CD4-positive, alpha-beta T cell treated with Interleukin-15 for 4 hours (primary cell): ENCODE measurements around the gene SLC29A2.
A peak's percentile ranks its signal among the peaks of the same experiment; 100 is the strongest.
"Not testable (repeated sequence)": the region's sequence is repeated elsewhere in the genome, so short reads cannot be mapped to it uniquely, and the experiment has no call there.

Experiments used
- DNase-seq: peaks from one replicate; pipeline ENCODE4 v3.0.0-alpha.2; 2020; ENCODE audit warnings: low spot score

Gene SLC29A2

DNA sequence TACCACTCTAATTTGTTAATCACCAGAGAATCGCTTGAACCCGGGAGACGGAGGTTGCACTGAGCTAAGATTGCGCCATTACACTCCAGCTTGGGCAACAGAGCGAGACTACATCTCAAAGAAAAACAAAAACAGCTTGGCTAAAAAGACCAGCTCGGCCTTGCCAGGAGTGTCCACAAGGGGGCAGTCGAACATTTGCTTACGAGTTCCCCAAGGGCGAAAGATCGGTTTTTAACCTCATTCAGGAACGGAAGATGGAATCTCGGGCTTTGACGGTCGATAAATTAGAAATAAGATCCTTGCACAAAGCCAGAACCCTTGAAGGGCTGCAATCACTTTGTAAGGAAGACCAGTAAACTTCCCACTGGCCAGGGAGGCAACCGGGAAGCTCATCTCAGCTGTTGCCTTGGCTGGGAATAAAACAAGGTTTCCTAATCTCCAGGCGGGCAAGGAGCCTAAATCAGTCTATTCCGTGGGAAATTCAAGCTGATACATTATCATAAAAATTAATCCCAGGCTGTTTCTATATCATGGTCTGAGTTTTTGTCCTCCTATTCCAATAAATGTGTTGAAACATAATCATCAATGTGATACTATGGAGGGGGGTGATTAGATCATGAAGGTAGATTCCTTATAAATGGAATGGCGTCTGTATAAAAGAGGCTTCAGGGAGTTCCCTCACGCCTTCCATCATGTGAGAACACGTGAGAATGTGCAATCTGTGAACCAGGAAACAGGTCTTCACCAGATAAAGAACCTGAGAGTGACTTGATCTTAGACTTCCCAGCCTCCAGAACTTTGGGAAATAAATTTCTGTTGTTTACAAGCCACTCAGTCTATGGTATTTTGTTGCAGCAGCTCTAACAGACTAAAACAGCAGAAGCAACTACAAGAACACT lies 14.9 kb upstream of the SLC29A2 start:
- peak; percentile 83 for DNase-seq

- not testable (repeated sequence) for DNase-seq
Measured at GRCh38 chr11:66384316-66384715, 12.8 kb upstream of the SLC29A2 start.

GRCh38 chr11:66380264-66380663 lies 8.7 kb upstream of the SLC29A2 start:
- DNase-seq = not testable (repeated sequence)

DNA sequence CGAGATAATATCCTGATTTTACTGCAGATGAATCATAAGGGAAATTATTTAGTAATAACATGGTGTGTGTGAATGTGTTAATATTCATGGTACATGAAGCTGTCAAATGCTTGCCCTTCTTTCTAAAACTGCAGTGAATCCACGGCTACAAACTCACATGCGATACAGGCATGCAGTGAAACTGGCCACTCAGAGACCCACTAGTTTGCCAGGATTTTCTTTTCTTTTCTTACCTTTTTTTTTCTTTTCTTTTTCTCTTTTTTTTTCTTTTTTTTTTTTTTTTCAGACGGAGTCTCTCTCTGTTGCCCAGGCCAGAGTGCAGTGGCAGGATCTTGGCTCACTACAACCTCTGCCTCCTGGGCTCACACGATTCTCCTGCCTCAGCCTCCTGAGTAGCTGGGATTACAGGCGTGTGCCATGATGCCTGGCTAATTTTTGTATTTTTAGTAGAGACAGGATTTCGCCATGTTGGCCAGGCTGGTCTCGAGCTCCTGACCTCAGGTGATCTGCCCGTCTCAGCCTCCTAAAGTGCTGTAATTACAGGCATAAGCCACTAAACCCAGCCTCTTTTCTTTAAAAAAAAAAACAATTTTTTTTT lies 2.2 kb upstream of the SLC29A2 start:
- not testable (repeated sequence) for DNase-seq

DNA sequence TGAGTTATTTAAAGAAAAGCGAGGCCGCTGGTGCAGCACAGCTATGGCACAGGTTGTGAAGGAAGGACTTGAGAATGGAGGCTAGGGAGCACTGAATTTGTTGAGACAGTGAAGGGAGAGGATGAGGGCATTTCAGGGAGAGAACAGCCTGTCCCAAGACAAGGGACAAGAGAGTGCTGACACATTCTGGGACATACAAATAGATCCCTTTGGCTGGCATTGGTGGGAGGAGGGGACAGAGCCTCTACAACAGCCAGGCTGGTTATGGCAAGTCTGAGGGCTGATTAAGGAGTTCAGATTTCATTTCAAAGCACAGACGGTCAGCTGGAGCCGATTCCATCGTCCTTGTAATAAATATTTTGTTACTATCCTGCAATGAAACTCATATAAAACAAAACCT lies 1.7 kb upstream of the SLC29A2 start:
- no peak for DNase-seq

DNA sequence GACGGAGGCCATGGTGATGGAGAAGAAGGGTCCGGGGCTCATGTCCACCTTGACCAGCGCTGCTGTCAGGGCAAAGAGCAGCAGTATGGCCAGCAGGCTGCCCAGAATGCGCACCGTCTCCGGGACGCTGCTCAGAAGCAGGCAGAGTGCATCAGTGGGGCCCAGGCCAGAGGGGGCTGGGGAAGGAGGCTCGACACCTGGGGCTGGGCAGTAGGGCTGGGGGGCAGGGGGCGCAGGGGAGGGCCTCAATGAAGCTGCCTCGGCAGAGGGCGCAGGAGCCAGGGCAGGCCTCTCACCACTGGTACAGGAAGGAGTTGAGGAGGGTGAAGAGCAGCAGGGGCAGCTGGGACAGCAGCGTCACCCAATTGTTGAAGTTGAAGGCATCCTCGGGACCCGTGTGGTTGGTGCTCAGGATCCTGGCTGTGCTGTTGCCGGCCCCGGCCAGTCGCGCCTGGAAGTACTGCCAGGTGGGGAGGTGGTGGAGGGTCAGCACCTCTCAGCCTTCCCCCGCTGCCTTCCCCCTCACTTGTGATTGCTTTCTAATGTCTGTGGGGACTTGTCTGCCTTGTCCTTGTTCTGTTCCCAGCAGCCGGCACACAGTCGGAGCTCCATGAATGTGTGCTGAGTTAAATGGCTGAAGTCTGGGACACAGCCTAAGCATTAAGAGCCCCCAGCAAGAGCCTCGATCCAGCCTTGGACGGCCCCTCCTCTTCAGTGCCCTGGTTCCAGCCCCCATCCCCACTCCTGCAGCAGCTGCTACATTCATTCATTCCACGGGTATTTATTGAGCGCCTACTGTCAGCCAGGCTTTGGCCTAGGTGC lies 2.3 kb downstream of the SLC29A2 start:
- no peak for DNase-seq

- DNase-seq = no peak
Measured at GRCh38 chr11:66368484-66368883, 3.1 kb downstream of the SLC29A2 start.

DNA sequence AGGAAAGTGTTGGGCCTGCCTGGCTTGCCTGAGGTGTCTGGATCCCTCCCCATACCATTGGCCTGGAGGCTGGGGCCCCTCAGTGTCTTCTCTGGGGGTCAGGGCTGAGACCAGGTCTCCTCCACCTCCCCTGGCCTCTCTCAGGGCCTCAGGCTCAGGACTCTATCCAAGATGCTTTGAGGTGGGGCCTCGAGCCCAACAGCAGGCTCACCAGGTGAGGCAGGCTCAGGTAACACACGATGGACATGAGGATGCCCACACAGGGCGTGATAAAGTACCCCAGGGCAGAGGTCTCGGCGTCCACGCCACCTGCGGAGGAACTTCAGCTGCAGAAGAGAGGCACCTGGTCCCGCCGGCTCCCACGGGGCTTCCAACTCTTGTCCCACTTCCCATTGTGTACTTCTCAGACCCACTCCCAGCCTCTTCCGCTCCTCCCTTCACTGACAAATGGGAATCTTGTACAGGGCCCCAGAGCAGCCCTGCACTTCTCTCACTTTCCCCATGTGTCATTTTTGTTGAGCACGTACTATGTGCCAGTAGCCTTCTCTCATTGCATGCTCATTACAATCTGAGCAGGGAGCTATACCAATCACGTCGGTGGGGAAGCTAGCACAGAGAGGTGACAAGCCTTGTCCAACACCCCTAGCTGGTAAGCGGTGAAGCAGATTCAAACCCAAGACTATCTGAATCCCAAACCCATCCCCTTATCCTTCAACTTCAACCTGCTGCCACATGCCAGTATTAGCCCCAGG lies 3.8 kb downstream of the SLC29A2 start:
- DNase-seq = no peak

- DNase-seq = no peak
Measured at GRCh38 chr11:66366844-66367477, 4.6 kb downstream of the SLC29A2 start.

DNA sequence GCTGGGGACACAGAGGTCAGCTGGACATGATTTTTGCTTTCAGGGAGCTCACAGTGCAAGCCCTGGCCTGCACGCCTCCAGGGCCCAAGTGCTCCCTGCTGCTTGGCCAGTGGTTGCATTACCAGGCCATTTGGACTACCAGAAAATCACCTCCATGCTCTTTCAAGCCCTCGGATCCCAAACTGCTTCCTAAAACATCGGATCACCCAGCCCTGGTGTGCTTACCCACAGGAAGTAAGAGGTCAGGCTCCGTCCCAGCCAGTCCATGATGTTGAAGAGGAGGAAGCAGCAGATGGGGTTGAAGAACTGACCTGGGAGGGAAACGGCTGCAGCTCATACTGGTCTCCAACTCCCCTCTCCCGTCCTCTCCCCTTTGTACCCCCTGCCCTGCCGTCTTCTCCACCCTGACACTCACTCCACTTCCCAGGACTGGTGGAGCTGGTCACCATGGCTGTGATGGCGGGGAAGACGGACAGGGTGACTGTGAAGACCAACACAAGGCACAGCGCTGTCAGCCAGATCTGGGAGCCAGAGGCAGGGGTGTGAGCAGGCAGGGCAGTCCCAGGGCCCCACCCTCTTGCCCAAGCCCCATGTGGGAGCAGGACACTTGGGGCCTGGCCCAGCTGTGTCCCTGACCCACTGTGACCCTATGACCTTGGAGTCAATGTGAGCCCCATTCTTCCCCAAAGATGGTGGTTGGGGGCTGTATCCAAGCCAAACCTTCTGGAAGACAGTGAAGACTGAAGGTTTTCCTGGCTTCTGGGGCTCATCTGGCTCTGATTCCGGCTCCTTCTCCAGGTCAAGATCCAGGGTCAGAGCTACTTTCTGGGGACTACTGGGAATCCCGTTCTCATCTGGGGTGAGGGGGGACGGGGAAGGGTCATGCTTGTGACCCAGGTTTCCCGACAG lies 5.6 kb downstream of the SLC29A2 start:
- no peak for DNase-seq

GRCh38 chr11:66365166-66365565 lies 6.4 kb downstream of the SLC29A2 start:
- DNase-seq = no peak

- DNase-seq = peak; percentile 57
Measured at GRCh38 chr11:66363805-66364535, 7.6 kb downstream of the SLC29A2 start.

DNA sequence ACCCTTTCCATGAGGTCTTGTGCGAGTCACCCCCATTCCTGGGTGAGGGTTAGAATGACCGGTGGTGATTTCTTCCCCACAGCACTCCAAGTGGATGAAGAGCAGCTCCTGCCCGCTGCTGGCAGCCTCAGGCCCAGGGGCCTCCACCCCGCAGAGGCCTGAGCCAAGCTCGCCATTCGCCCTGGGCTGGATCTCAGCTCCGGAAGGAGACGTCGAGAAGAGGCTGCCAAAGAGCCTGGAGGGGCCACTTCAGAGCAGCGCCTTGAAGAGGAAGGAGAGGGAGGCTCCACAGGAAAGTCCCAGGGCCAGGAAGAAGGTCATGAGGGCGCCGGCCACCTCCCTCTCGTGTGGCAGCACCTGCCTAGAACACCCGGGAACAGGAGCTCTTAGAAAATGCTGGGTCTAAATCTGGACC lies 8.4 kb downstream of the SLC29A2 start:
- no peak for DNase-seq

GRCh38 chr11:66362481-66363147 lies 8.9 kb downstream of the SLC29A2 start:
- DNase-seq = no peak

GRCh38 chr11:66361502-66361941 lies 10.0 kb downstream of the SLC29A2 start:
- no peak for DNase-seq

GRCh38 chr11:66360406-66361073 lies 11.0 kb downstream of the SLC29A2 start:
- no peak for DNase-seq

DNA sequence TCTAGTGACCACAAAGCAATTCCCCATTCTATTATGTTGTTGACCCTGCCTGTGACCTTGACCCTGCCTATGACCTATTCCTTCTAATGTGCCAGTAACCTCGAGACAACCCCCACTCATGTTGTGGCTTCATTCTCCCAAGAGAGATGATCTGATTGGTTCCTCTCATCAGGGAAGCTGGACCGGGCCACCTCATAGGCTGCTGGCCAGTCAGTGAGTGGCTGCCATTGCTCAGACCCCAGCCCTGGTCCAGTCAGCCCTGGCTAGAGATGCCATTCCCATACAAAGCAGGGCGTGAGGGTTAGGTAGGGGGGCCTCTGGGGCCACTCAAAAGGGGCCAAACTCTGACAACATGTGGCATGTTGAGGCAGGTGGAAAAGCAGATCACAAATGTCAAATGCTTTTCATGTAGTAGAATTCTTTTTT lies 11.9 kb downstream of the SLC29A2 start:
- DNase-seq = no peak

DNA sequence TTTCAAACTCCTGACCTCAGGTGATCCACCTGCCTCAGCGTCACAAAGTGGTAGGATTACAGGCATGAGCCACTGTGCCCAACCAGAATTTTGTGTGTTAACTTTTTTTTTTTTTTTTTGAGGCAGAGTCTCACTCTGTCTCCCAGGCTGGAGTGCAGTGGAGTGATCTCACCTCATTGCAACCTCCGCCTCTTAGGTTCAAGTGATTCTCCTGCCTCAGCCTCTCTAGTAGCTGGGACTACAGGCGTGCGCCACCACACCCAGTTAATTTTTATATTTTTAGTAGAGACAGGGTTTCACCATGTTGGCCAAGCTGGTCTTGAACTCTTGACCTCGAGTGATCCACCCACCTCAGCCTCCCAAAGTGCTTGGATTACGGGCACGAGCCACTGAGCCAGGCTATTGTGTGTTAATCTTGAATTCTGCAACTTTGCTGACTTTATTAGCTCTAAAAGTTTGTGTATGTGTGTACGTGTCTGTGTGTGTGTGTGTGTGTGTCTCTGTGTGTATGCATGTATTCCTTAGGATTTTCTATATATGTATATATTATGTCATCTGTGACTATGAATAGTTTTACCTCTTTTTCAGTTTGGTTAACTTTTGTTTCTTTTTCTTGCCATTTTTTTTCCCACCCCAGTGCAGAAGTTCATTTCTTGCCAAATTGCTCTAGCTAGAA lies 20.9 kb downstream of the SLC29A2 start:
- DNase-seq = not testable (repeated sequence)
